ENCODE results near the gene CHD2. TPM values are rescaled to one million over a fixed set of nuclear protein-coding genes. Genes with fewer than 3 reads are reported as not detected.
A peak's percentile ranks its signal among the peaks of the same experiment; 100 is the strongest.

CHD2 gene
- total RNA-seq, 1 experiment from 2014 or later: 101 TPM

DNA sequence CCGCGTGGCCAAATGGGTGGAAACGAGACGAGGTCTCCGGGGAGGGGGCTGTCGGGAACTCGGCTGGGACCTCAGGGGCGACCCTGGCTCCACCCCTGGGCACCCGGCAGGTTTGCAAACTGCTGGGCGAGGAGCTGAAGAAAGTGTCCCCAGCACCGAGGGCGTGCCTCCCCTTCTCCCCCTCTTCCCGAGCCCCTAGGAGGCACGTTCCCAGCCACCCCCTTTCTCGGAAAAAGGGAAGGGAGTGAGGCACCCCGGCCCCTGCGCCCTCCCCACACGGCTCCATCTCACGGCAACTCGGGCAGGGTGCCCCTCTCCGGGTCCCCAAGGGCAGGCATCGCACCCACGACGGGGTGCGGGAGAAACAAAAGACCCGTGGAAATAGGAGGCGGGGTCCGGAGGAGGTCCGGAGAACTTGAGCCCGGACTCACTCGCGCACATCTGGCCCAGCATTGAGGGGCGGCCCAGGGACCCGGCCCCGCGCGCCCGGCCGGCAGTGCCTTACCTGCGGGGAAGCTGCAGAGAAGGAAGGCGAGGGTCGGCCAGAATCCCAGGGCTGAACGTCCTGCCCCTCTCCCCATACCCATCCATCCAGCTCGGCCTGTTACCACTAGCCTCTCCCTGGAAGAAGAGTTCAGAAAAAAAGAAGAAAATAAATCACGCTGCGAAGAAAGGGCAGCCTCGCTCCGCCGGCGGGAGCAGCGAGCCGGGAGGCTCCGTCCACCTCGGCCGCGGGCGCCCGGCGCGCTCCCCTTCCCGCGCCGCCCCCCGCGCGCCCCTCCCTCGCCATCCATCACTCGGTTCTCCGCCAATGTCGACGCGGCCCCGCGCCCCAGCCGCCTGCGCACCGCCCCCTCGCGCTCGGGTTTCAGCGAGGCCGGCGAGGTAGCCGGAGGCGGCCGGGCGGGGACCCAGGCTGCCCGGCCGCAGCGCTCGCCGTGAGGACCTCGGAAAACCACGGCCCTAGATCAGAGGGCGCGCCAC, 172.6 kb downstream of the CHD2 start (continued):
- TF ChIP-seq, protein P1, sequence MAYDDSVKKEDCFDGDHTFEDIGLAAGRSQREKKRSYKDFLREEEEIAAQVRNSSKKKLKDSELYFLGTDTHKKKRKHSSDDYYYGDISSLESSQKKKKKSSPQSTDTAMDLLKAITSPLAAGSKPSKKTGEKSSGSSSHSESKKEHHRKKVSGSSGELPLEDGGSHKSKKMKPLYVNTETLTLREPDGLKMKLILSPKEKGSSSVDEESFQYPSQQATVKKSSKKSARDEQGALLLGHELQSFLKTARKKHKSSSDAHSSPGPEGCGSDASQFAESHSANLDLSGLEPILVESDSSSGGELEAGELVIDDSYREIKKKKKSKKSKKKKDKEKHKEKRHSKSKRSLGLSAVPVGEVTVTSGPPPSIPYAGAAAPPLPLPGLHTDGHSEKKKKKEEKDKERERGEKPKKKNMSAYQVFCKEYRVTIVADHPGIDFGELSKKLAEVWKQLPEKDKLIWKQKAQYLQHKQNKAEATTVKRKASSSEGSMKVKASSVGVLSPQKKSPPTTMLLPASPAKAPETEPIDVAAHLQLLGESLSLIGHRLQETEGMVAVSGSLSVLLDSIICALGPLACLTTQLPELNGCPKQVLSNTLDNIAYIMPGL (CRISPR knock-in tag; IDR thresholded peaks at IDR 0.05): peak; percentile 37; the same call in 1 of the 2 replicates
- TF ChIP-seq TEAD4 (CRISPR knock-in tag; IDR thresholded peaks at IDR 0.05) (no peak), ZNF512 (CRISPR knock-in tag; IDR thresholded peaks at IDR 0.05; ENCODE audit: borderline replicate concordance) (no peak), AR (CRISPR knock-in tag; IDR thresholded peaks at IDR 0.05) (no peak), CTCF (IDR thresholded peaks at IDR 0.05) (no peak)
- TF ChIP-seq, protein P2, sequence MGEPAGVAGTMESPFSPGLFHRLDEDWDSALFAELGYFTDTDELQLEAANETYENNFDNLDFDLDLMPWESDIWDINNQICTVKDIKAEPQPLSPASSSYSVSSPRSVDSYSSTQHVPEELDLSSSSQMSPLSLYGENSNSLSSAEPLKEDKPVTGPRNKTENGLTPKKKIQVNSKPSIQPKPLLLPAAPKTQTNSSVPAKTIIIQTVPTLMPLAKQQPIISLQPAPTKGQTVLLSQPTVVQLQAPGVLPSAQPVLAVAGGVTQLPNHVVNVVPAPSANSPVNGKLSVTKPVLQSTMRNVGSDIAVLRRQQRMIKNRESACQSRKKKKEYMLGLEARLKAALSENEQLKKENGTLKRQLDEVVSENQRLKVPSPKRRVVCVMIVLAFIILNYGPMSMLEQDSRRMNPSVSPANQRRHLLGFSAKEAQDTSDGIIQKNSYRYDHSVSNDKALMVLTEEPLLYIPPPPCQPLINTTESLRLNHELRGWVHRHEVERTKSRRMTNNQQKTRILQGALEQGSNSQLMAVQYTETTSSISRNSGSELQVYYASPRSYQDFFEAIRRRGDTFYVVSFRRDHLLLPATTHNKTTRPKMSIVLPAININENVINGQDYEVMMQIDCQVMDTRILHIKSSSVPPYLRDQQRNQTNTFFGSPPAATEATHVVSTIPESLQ (CRISPR knock-in tag; IDR thresholded peaks at IDR 0.05): no peak

- Mint-ChIP-seq H3K27me3 (ENCODE audit: low read depth) (peaks cover 16% of the 10 kb centered on the region), H3K4me1 (peaks cover 61% of the 10 kb centered on the region), H3K4me3 (peak overlapping the region; percentile 84), H3K27ac (peak overlapping the region; percentile 89), H3K9me3 (no peaks in the 10 kb centered on the region), H3K36me3 (peaks cover 3% of the 10 kb centered on the region)
- ChIA-PET POLR2A (interaction anchor here (1.2 to 1.3 kb wide), 2 partner anchors 13 to 15 kb away, joined by 5 read pairs; no protein-coding TSS in a partner anchor), CTCF (interaction anchor here (0.7 to 6.6 kb wide), 5 partner anchors 14 to 258 kb away, joined by 3 to 53 read pairs (median 5); no protein-coding TSS in a partner anchor)
- ATAC-seq (peak; percentile 17), DNase-seq (ENCODE audit: low spot score) (no peak)
- TF ChIP-seq MAX (CRISPR knock-in tag; IDR thresholded peaks at IDR 0.05) (peak; percentile 72), ZNF138 (CRISPR knock-in tag; conservative IDR thresholded peaks at IDR 0.05) (0 out of 2 replicates have a peak, but pooled peaks have one; percentile 34), ZNF423 (CRISPR knock-in tag; IDR thresholded peaks at IDR 0.05) (no peak), TP53 (CRISPR knock-in tag; IDR thresholded peaks at IDR 0.05) (0 out of 2 replicates have a peak, but pooled peaks have one; percentile 5)
These were observed 173.4 kb downstream of the CHD2 start for GRCh38 chr15:93073465-93073952.

Measured in WTC11 (cell line).